Measurements from ENCODE around the gene SLC38A2.

GRCh38 chr12:46358791-46359666 lies 13.5 kb downstream of the SLC38A2 start:
- TF ChIP-seq SP1 (IDR thresholded peaks at IDR 0.05) (no peak), BHLHE40 (IDR thresholded peaks at IDR 0.05; ENCODE audit: borderline replicate concordance) (no peak), HDGF (IDR thresholded peaks at IDR 0.05; ENCODE audit: borderline replicate concordance) (no peak)
